ENCODE data around the gene TENM3. TPM values are rescaled to one million over a fixed set of nuclear protein-coding genes. Genes with fewer than 3 reads are reported as not detected.

The TENM3 gene
- total RNA-seq, 2 donors from 2014 or later: not detected

DNA sequence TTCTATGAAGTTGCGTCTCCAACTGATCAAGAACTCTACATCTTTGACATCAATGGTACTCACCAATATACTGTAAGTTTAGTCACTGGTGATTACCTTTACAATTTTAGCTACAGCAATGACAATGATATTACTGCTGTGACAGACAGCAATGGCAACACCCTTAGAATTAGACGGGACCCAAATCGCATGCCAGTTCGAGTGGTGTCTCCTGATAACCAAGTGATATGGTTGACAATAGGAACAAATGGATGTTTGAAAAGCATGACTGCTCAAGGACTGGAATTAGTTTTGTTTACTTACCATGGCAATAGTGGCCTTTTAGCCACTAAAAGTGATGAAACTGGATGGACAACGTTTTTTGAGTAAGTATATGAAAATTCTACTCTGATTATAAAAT lies 511.7 kb downstream of the TENM3 start:
- Mint-ChIP-seq H3K27ac (no peak overlapping the region), H3K4me1 (no peaks in the 10 kb centered on the region), H3K27me3 (peaks cover 14% of the 10 kb centered on the region), H3K36me3 (ENCODE audit: low read depth) (no peaks in the 10 kb centered on the region), H3K4me3 (no peak overlapping the region)
- ATAC-seq (no peak), DNase-seq (no peak)
- no peaks in the 10 kb centered on the region for H3K9me3 ChIP-seq (ENCODE audit: control insufficient read depth, low read length, poor library complexity, severe bottlenecking)

GRCh38 chr4:182756161-182756690 lies 513.0 kb downstream of the TENM3 start:
- H3K36me3 Mint-ChIP-seq (ENCODE audit: low read depth): no peaks in the 10 kb centered on the region
- H3K27ac Mint-ChIP-seq: no peak overlapping the region
- no peak overlapping the region for H3K4me3 Mint-ChIP-seq
- H3K9me3 ChIP-seq (ENCODE audit: control insufficient read depth, low read length, poor library complexity, severe bottlenecking): no peaks in the 10 kb centered on the region
- ATAC-seq: no peak
- peaks cover 16% of the 10 kb centered on the region for H3K27me3 Mint-ChIP-seq
- no peaks in the 10 kb centered on the region for H3K4me1 Mint-ChIP-seq
- no peak for DNase-seq

DNA sequence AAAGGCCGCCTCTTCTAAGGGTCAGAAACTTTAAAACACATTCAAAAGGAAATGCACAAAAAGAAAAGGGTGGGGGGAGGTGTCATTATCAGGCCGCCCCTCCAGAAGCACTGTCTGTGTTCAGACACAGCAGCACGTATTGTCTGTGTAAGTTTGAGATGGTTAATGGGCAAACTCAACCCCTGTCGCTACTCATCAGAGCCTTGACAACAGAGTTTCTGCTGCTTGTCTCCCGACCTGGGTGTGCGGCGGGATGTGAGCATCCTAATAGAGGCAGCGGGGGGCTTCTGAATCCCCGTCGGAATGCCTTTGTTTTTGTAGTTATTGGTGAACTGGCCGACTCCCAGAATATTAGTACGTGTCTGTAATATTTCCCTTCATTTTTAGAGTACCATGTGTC lies 515.1 kb downstream of the TENM3 start:
- peaks cover 29% of the 10 kb centered on the region for H3K27me3 Mint-ChIP-seq
- H3K36me3 Mint-ChIP-seq (ENCODE audit: low read depth): no peaks in the 10 kb centered on the region
- no peaks in the 10 kb centered on the region for H3K4me1 Mint-ChIP-seq
- no peak overlapping the region for H3K4me3 Mint-ChIP-seq
- DNase-seq: no peak
- no peak overlapping the region for H3K27ac Mint-ChIP-seq
- ATAC-seq: no peak
- H3K9me3 ChIP-seq (ENCODE audit: control insufficient read depth, low read length, poor library complexity, severe bottlenecking): no peaks in the 10 kb centered on the region

- no peak for ATAC-seq
- Mint-ChIP-seq H3K27me3 (peaks cover 48% of the 10 kb centered on the region), H3K36me3 (ENCODE audit: low read depth) (no peaks in the 10 kb centered on the region)
Observed at GRCh38 chr4:182760551-182761043, 517.4 kb downstream of the TENM3 start.

DNA sequence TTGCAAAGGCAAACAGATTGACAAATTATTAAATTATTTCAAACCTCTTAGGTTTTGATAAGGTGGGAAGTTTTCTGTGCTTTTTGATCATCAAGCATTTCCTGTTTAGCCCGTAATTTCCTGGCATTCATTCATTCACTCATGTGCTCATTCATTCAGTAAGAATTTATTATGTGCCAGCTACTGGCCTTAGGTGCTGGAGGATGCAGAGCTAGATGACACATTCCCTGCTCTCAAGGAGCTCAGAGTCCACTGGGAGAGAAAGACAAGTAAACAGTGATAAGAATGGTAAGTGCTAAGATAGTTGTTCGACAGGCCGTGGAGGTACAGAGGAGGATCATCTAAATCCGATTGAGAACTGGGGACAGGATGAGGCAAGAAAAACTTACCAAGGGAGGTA lies 520.9 kb downstream of the TENM3 start:
- H3K9me3 ChIP-seq (ENCODE audit: control insufficient read depth, low read length, poor library complexity, severe bottlenecking): no peaks in the 10 kb centered on the region
- H3K4me1 Mint-ChIP-seq: no peaks in the 10 kb centered on the region
- H3K27ac Mint-ChIP-seq: no peak overlapping the region
- DNase-seq (no peak), ATAC-seq (no peak)
- peaks cover 52% of the 10 kb centered on the region for H3K27me3 Mint-ChIP-seq
- no peak overlapping the region for H3K4me3 Mint-ChIP-seq
- H3K36me3 Mint-ChIP-seq (ENCODE audit: low read depth): peaks cover 2% of the 10 kb centered on the region

More at GRCh38 chr4:182760551-182761043, 517.4 kb downstream of the TENM3 start:
- H3K4me1 Mint-ChIP-seq: no peaks in the 10 kb centered on the region
- no peak for DNase-seq
- no peaks in the 10 kb centered on the region for H3K9me3 ChIP-seq (ENCODE audit: control insufficient read depth, low read length, poor library complexity, severe bottlenecking)
- H3K4me3 Mint-ChIP-seq: no peak overlapping the region
- H3K27ac Mint-ChIP-seq: no peak overlapping the region

DNA sequence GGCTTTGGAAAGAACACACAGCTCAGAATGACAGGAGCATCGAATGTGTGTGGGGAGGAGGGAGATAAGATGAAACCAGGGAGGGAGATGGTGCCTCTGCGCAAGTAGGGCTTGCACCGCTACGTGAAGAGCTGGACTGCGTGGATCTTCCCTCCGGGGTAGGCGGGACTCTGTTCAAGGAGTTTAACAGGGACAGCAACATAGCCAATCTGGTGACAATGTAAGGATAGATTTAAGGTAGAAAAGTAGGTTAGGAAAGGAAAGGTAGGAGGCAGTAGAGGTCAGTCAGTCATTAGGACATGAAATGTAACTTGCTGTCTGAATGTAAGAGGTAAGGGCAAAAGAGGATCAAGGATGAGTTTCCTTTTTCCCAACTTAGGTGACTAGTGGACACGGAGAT lies 521.4 kb downstream of the TENM3 start:
- no peak overlapping the region for H3K4me3 Mint-ChIP-seq
- H3K27ac Mint-ChIP-seq: no peak overlapping the region
- no peaks in the 10 kb centered on the region for H3K9me3 ChIP-seq (ENCODE audit: control insufficient read depth, low read length, poor library complexity, severe bottlenecking)
- ATAC-seq (no peak), DNase-seq (no peak)
- H3K4me1 Mint-ChIP-seq: no peaks in the 10 kb centered on the region
- peaks cover 2% of the 10 kb centered on the region for H3K36me3 Mint-ChIP-seq (ENCODE audit: low read depth)
- peaks cover 52% of the 10 kb centered on the region for H3K27me3 Mint-ChIP-seq

GRCh38 chr4:182765987-182766856 lies 523.0 kb downstream of the TENM3 start:
- no peak for ATAC-seq
- DNase-seq: no peak
- H3K4me3 Mint-ChIP-seq: no peak overlapping the region

DNA sequence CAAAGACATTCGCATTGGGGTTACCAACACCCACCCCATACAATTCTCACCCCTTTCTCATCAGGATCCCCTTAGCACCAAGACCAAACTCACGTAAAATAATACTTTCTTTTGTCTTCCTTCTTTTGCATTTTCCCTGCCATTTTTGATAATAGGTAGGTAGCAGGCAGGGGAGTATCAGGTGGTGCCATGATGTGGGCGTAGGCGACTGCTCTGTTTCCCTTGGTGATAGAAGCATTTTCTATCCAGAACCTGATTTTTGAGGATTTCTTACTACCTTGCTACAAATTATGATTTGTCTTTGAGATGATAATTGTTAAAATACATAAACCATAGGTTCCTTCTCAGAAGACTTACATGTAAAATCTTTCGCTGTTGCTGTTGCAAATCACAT lies 523.7 kb downstream of the TENM3 start:
- H3K4me1 Mint-ChIP-seq: no peaks in the 10 kb centered on the region
- H3K4me3 Mint-ChIP-seq: no peak overlapping the region
- no peak for ATAC-seq
- H3K36me3 Mint-ChIP-seq (ENCODE audit: low read depth): peaks cover 2% of the 10 kb centered on the region
- H3K9me3 ChIP-seq (ENCODE audit: control insufficient read depth, low read length, poor library complexity, severe bottlenecking): no peaks in the 10 kb centered on the region
- peaks cover 47% of the 10 kb centered on the region for H3K27me3 Mint-ChIP-seq
- no peak overlapping the region for H3K27ac Mint-ChIP-seq
- no peak for DNase-seq

More at GRCh38 chr4:182765987-182766856, 523.0 kb downstream of the TENM3 start:
- peaks cover 2% of the 10 kb centered on the region for H3K36me3 Mint-ChIP-seq (ENCODE audit: low read depth)
- H3K9me3 ChIP-seq (ENCODE audit: control insufficient read depth, low read length, poor library complexity, severe bottlenecking): no peaks in the 10 kb centered on the region
- no peak overlapping the region for H3K27ac Mint-ChIP-seq
- peaks cover 47% of the 10 kb centered on the region for H3K27me3 Mint-ChIP-seq
- no peaks in the 10 kb centered on the region for H3K4me1 Mint-ChIP-seq

DNA sequence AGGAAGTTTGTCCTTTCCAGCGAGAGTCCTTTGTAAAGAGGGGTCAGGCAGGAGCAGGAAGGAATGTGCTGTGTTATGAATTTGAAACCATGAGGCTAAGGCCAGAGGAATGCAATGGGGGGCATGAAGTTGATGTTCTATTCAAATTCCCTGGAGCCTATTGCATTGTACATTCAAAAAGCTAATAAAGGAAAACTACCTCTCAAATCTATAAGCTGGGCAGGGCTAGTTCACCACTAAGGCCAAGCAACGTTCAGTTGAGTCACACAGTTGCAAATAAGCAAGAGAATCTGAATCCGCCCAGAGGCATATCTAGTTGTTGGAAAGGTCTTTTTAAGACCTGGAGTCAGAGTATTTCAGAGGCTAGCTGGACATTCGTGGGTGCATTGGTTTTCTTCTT lies 525.6 kb downstream of the TENM3 start:
- Mint-ChIP-seq H3K27me3 (peaks cover 40% of the 10 kb centered on the region), H3K4me3 (no peak overlapping the region), H3K36me3 (ENCODE audit: low read depth) (peaks cover 2% of the 10 kb centered on the region), H3K27ac (no peak overlapping the region), H3K4me1 (no peaks in the 10 kb centered on the region)
- ATAC-seq: no peak
- H3K9me3 ChIP-seq (ENCODE audit: control insufficient read depth, low read length, poor library complexity, severe bottlenecking): no peaks in the 10 kb centered on the region
- DNase-seq: no peak

GRCh38 chr4:182770259-182770995 lies 527.2 kb downstream of the TENM3 start:
- H3K36me3 Mint-ChIP-seq (ENCODE audit: low read depth): peaks cover 2% of the 10 kb centered on the region
- H3K27ac Mint-ChIP-seq: no peak overlapping the region
- no peak overlapping the region for H3K4me3 Mint-ChIP-seq
- H3K9me3 ChIP-seq (ENCODE audit: control insufficient read depth, low read length, poor library complexity, severe bottlenecking): no peaks in the 10 kb centered on the region
- ATAC-seq (no peak), DNase-seq (no peak)
- no peaks in the 10 kb centered on the region for H3K4me1 Mint-ChIP-seq
- peaks cover 39% of the 10 kb centered on the region for H3K27me3 Mint-ChIP-seq

GRCh38 chr4:182770996-182771514 lies 527.9 kb downstream of the TENM3 start:
- DNase-seq: no peak
- H3K27ac Mint-ChIP-seq: no peak overlapping the region
- peaks cover 34% of the 10 kb centered on the region for H3K27me3 Mint-ChIP-seq
- no peaks in the 10 kb centered on the region for H3K4me1 Mint-ChIP-seq
- H3K4me3 Mint-ChIP-seq: no peak overlapping the region
- H3K9me3 ChIP-seq (ENCODE audit: control insufficient read depth, low read length, poor library complexity, severe bottlenecking): no peaks in the 10 kb centered on the region
- H3K36me3 Mint-ChIP-seq (ENCODE audit: low read depth): peaks cover 2% of the 10 kb centered on the region
- no peak for ATAC-seq

DNA sequence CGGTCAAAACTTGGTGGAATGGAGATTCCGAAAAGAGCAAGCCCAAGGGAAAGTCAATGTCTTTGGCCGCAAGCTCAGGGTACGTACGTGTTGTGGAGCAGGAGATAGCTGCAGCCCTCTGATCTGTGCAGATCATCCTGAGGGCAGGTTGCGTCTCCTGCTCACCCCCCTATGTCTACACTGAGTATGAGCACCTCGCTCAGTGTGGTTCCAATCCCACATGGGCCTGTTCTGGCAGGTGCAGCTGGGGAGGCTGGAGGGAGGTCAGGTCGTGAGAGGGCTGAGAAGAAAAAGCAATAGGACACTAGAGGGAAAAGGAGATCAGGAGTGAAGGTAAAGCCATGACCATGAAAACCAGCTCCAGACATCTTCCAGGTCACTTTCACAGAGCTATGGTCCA lies 531.9 kb downstream of the TENM3 start:
- Mint-ChIP-seq H3K36me3 (ENCODE audit: low read depth) (no peaks in the 10 kb centered on the region), H3K4me3 (no peak overlapping the region), H3K27me3 (peaks cover 29% of the 10 kb centered on the region), H3K27ac (no peak overlapping the region), H3K4me1 (no peaks in the 10 kb centered on the region)
- DNase-seq (no peak), ATAC-seq (no peak)
- no peaks in the 10 kb centered on the region for H3K9me3 ChIP-seq (ENCODE audit: control insufficient read depth, low read length, poor library complexity, severe bottlenecking)

Data from T-helper 17 cell (primary cell).